GM18868 (cell line): ENCODE data around the gene SCN5A.

Experiments
- ATAC-seq: cut with Tn5 transposase; IDR thresholded peaks from one replicate; pipeline ENCODE4 v1.9.1; 2021; ENCODE audit warnings: mild to moderate bottlenecking, moderate library complexity; ENCODE audit not compliant: unreplicated experiment

The SCN5A gene

DNA sequence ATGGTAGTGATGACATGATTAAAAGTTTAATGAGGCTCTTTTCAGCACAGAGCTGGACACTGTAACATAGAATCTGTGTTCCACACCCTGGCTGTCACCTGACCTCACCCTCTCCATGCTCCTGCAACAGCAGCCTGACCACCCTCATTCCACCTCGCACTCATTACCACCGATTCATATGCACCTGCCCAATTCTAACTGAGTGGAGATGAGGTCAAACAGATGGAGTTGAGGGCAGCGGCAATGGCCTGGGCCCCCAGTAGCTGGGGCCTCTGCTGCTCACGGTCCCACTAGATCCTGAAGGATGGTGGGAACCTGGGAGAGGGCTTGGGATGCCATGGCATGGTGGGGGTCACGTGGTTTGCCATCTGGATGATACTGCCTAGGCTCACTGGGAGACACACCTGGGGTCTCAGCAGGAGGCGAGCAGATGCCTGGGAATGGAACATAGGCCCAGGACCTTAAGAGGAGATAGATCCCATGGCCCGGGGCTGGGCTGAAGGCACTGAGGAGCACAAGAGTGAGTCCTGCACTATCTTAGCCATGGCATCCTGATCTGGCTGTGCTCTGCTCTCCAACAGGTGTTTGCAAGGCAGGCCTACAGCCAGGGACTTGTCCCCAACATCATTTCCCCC lies 1.3 kb downstream of the SCN5A start:
- ATAC-seq: no peak

DNA sequence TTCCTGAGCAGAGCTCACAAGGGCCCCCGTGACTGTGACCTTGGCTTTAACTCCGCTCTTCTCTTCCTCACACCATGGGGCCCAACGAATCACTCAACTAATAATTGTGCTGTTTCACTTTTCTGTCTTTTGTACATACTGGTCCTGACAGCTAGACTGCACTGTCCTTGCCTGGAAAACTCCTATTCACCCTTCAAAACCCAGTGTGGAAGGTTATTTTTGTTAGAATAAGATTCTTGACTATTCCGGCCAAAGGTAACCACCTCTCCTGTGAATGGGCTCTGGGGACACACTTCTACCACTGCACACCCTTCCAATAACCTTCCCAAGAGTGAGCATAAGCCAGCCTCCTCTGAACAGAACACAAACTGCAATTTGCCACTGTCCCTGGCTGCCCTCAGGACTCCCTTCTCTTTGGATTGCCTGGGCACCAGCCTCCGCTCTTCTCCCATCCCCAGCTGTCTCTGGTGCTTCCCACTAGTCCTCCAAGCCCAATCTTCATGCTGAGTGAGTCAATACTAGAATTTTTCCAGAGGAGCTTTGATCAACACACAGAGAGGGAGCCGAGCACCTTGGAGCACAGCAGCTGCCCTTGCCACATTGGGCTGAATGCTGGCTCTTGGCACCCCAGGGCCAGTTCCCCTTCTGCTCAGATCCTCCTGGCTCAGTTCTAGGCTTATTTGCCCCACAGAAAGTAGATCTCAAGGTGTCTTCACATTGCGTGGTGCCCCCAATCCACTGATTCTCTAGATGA lies 2.1 kb downstream of the SCN5A start:
- no peak for ATAC-seq

DNA sequence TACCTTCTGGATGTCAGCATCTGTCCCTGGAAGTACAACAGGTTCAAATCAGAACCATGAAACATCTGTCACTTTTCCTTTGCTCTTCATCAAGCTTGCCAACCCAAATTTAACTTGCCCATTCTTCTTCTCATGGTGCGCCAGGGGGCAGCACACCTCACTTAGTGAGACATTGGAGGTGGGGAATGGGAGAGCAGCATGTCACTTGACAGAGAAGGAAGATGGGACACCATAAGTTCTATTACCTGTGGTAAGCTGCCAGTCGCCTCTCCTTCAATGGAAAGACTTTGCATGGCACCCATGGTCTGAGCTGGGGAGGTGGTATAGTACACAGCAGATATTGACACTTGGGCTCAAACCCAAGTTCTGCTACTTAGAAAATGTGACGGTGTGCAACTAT lies 2.9 kb downstream of the SCN5A start:
- ATAC-seq: no peak

DNA sequence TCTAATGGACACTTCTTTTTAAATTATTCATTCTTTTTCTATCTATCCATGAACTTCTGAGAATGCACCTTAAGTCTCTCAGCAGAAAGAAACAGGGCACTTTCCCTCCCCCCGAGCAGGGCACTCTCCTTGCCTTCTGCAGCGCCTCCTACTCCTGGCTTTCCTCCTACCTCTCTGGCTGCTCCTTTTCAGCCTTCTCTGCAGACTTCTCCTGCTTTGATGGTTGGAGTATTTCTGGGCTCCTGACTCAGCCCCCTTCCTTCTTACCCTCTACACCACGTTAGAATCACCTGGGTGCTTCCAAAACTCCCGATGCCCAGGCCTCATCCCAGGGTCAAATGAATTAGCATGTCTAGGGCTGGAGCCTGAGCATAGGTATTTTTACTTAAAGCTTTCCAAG lies 3.4 kb downstream of the SCN5A start:
- ATAC-seq: no peak

DNA sequence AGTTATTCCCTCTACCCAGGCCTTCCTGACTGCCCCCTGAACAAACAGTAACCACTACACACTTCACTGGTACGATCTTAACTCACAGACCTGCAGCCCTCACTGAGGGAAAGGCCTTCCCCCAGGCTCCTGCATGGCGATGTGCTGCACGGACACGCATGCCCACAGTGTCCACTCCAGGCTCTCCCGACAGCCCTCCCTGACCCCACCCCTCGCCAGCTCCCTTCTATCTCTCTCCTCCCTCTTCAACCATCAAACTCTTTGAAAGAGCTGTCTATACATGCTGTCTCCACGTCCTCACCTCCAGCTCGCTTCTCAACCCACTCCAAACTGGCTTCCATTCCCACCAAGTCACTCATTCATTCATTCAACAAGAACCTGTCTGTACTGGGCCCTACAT lies 3.9 kb downstream of the SCN5A start:
- no peak for ATAC-seq

DNA sequence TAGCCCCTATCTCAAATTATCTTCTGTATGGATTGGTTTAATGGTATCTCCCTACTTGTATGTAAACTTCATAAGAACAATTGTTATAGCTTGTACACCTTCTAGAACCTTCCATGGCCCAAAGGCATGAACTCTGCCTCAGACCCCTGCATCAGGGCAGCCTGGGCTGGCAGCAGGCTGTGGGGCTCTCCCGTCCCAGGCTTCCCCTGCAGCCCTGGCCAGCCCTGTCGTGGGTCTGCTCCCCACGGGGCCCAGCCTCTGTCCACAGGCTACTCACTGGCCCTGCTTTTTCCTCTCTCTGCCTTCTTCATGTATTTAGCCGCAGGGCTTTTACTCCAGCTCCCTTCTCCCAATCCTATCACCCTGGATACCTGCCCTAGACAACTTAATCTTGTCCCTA lies 4.4 kb downstream of the SCN5A start:
- no peak for ATAC-seq

DNA sequence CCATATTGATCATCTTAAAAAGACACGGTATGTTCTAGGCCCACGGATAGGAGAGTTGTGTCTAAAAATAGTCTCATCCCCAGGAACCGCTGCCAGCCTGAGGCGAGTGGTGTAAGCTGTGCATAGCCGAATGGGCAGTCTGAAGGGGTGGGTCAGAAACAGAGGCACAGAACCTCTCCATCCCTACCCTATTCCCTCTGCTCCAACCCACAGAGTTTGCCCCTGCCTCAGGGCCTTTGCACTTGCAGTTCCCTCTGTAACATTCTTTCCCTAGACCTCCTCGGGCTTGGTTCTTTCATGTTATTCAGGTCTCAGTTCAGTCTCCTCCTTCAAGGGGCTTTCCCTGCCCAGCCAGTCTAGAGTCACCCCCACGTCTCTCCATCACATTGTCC lies 4.8 kb downstream of the SCN5A start:
- ATAC-seq: no peak

DNA sequence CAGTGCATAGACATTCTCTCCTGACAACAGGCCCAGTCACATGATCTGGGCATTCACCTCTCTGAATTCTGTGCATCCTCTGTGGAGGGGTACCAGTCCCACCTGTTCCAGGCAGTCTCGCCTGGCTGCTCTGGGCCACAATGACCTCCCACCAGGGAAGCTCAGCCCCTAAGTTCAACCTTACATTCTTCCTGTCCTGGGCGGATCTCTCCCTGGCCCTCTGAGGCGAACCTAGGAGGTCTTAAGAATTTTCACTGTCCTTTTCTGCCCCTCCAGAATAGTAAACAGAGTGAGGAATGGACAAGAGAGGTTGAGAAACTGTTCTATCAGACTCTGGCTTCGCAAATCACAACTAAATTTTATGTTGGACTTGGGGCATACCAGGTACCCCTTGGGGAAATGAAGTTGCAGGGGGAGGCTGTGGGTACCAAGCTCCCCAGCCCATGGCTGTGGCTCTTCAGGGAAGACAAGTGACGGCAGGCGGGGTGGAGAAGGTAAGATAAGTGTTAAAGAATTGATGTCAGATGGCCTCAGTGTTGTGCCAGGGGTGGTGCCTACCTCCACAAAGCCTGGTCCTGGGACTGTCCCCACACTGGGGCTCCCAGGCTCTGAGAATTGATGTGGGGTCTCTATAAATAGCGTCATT lies 5.3 kb downstream of the SCN5A start:
- no peak for ATAC-seq

DNA sequence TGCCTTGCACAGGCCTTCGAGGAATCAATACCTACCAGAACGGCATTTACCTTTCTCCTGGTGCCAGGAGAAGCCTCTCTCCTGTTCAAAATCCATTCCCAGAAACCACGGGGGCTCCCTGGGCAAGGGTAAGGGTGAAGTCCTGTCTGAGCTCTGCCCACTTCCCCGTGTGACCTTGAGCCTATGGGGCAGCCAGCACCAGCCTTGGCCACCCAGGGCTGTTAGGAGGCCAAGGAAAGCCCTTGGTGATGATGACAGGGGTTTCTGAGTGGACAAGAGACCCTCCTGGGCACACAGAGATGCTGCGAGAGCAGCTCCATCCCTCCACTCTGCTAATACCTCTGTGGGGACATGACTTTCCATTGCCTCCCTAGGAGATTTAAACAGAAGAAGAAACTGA lies 5.9 kb downstream of the SCN5A start:
- no peak for ATAC-seq

DNA sequence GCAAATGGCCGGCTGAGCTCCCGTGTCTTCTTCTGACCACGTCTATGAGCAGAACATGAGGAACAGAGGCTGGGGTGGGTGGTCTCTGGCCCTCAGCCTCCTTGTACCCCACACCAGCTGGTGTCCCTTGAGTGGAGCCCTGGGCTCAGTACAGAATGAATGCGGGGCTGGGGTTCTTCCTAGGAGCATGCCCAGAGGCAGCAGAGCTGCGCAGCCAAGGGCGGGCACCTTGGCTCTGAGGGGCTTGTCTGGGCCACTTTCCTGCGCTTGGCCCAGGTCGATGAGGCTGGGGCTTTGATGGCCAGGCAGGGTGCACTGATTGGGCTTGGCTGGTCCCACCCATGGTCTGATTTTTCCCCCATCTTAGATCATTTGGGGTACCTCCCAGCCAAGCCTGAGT lies 6.4 kb downstream of the SCN5A start:
- no peak for ATAC-seq

DNA sequence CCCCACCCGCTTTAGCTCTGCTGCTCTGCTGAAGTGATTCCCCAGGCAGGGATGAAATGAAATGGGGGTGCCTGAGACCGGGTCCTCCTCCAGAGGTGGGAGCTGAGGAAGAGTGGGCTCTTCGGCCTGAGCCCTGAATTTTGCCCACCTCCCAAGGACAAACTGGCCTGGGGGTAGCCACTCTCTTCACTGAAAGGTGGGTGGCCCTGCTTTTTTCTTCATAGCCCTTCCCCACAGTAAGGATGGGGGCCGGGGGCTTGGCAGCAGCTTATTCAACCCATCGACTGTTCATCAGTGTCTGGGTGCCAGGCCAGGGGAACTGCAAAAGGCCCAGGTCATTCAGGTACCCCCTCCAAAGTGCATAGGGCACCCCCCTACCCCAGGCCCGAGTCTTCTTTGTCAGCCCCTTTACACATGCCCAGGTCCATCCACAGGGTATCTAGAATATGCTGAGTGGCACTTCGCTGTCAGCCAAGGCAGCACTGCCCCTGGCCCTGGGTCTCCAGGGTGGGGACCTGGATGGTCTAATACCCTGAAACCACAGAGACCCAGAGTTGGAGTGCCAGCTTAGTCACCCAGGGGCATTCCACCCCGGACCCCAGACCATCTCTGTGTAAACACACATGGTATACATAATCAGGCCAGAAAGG lies 7.9 kb downstream of the SCN5A start:
- ATAC-seq: no peak

DNA sequence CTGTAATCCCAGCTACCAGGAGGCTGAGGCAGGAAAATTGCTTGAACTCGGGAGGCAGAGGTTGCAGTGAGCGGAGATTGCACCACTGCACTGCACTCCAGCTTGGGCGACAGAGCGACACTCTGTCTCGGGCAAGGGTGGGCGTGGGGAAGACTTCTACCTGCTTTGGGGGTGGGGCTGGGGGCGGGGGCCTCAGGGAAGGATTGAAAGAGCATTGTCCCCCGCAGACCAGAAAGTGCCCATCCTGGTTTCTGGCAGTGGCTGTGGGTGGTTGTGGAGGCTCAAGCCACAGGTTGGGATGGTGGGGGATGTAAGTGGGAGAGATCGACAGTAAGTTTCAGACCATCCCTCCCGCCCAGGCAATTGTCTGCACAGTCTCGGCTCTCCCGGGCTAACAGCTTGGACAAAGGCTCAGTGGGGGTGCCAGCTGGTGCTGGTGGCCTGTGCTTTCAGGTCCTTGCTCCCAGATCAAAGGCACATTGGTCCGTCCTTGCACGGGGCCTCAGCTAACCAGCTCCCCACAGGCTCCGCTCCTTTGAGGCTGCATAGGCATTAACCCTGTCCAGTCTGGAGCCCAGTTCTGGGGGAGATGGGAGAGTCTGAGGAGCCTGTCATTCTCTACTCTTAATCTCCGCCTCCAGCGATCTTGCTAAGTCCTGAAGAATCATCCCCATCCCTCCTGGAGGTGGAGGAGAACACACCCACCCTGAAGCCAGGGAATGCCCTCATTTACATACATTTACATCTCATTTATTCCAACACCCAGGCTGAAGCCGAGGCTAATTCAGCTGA lies 8.6 kb downstream of the SCN5A start:
- no peak for ATAC-seq

DNA sequence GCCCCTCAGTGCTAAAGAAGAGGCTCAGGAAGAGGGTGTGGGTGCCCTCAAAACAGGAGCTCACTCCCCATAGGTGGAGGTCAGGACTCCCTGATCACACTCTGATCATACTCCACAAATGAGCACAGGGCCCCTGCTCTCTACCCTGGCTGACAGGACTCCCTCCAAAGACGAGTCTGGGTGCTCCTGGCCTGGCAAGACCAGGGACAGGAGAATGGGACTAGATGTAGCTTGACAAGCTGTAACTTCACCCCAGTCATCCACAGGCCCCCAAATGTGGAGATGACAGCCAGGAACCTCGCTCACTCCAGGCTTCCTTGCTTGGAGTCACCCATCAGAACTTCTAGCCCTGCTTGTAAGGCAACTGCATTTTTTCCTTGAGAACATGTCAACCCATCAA lies 11.1 kb downstream of the SCN5A start:
- ATAC-seq: no peak

DNA sequence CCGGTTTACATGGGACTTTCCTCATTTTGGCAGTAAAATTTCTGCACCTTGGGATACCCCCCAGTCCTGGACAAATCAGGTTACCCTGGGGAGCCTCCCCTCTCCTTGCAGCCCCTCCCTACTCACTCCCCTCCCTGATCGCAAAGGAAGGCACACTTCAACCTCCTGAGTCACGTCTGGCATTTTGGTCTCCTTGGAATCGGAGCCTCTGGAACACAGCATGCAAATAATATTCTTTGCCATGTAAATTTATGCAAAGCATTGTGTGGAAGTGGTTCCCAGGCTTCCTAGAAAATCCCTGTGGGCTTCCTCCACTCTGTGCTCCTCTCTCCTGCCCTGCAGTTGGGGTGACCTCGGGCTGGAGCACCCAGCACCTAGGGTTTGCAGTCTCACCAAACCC lies 11.6 kb downstream of the SCN5A start:
- no peak for ATAC-seq

DNA sequence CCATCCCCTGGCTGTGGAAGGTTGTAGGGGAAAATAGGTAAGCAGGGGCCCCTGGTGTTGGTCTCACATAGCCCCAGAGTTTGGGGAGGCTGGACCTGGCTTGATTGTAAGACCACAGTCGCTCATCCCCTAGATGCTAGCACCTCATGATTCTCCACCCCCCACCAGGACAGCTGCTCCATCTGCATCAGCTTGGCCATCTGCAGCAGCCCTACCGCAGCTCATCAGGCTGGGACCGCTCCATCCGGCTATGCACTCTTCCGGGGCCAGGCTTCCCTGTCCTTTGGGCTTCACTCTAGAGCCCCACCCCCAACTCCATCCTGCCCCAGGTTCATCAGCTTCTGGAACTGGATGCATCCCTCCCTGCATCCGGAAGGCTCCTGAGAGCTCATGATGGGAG lies 12.6 kb downstream of the SCN5A start:
- ATAC-seq: no peak

DNA sequence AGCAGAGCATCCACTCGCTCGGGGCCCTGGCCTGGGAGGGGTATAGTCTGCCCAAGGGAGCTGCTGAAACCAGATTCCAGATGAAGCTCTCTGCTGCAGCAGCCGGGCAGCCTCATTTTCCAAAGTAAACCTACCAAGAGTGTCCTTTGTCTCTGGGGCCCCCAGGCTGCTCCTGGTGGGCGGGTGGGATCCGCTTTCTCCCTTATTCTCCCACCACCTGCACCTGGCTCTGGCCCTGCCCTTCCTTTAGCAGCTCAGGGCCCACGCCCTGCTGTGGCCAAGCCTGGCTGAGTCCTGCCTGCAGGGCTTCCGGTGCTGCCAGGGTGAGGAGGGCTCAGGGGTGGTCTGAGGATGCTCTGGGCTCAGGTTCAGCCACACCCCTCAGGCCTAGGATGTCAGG lies 13.0 kb downstream of the SCN5A start:
- no peak for ATAC-seq

DNA sequence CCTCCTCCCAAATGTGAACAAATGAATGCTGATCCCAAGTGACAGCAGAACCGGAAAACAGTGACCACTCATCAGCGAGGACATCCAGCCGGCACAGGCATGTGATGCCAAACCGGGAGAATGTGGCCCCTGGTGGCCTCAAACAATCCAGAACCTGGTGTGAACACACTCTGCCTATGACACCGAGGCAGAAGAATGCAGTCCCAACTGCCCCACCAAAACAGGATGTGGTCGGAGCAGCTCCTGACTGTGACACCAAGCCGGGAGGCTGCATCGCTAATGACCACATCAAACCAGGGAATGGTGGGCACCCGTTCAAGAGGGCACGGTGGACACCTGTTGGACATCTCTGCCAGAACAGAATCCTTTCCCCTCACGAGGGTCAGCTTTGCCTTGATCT lies 15.4 kb downstream of the SCN5A start:
- ATAC-seq: no peak

DNA sequence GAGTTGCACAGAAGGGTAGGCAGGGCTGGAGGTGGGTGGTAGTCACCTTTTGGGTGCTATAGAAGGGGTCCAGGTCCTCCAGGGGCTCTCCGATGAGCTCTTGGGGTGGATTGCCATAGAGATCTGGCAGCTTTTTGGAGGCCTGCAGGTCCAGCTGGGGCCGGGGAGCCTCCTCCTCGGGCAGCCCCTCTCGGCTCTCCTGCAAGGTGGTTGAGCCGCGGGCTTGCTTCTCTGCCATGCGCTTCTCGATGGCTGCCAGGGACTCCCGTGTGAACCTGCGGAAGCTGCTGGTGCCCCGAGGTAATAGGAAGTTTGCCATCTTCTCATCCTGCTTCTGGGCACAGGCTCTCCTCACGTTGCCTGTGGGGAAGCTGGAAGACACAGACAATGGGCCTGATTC lies 16.5 kb downstream of the SCN5A start:
- no peak for ATAC-seq

DNA sequence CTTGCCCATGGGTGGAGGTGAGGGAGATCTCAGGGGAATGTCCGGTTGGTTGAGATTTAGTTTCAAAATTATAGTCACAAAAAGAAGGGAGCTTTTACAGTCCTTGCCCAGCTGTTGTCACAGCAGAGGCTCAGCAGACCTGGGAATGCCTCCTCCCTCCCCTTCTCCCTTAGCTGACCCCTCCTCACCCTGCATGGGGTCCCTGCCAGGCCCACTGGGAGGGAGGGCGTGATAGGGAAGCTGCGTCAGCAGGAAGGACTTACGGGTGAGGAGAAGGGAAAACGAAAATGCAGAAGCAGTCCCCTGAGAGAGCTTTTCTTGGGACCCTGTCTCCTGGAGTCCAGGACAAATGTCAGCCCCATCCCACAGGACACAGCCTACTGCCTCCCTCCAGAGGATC lies 18.9 kb downstream of the SCN5A start:
- no peak for ATAC-seq

DNA sequence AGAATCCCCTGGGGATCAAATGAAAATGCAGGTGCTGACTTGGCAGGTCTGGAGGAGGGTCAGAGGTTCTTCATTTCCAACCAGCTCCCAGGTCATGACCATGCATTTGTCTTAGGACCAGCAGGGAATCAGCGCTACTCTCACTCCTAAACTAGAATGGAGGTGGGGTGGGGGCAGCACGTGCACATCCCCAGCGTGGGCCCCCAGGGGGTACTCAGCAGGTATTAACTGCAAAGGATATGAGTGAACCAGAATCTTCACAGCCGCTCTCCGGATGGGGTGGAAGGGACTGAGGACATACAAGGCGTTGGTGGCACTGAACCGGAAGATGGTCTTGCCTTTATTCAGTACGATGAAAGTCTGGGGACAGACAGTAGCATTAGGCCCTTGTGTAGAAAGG lies 19.4 kb downstream of the SCN5A start:
- ATAC-seq: no peak

DNA sequence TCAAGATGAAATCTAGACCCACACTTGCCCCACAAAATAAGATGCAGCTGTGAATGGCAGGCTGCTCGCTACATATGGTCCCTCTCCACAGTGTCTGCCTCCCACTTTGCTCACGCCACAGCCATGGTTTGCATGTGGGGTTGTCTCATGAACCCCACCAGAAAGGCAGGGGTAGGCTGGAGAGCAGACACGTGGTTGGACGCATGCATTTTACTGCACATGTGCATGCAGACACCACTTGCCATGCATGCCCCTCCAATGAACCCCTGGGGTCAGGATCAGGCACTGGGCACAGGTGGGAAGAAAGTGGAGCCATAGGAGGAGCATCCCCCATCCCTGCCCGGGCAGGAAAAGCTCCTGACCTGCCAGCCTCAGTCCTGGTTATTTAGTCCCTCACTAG lies 20.7 kb downstream of the SCN5A start:
- no peak for ATAC-seq
